Measurements from ENCODE around the gene GLO1.
"Not testable (repeated sequence)": the region's sequence is repeated elsewhere in the genome, so short reads cannot be mapped to it uniquely, and the experiment has no call there.

The GLO1 gene

GRCh38 chr6:38703949-38704590, 1.1 kb upstream of the GLO1 start:
- no peak for DNase-seq

- DNase-seq, result no peak
Observed at GRCh38 chr6:38701551-38701950, 1.4 kb downstream of the GLO1 start.

GRCh38 chr6:38699702-38700101, 3.2 kb downstream of the GLO1 start:
- not testable (repeated sequence) for DNase-seq

GRCh38 chr6:38697846-38698245, 5.1 kb downstream of the GLO1 start:
- DNase-seq, result no peak

GRCh38 chr6:38696345-38696744, 6.6 kb downstream of the GLO1 start:
- no peak for DNase-seq

- no peak for DNase-seq
Observed at GRCh38 chr6:38695933-38696332, 7.0 kb downstream of the GLO1 start.

- DNase-seq, result no peak
Observed at GRCh38 chr6:38695227-38695900, 7.6 kb downstream of the GLO1 start.

GRCh38 chr6:38688579-38689087, 14.3 kb downstream of the GLO1 start:
- DNase-seq, result no peak

GRCh38 chr6:38687549-38687948, 15.4 kb downstream of the GLO1 start:
- DNase-seq, result no peak

- DNase-seq, result no peak
Observed at GRCh38 chr6:38687043-38687353, 15.9 kb downstream of the GLO1 start.

GRCh38 chr6:38686270-38687042, 16.5 kb downstream of the GLO1 start:
- DNase-seq, result no peak

GRCh38 chr6:38684904-38685303, 18.0 kb downstream of the GLO1 start:
- no peak for DNase-seq

GRCh38 chr6:38684237-38684636, 18.7 kb downstream of the GLO1 start:
- no peak for DNase-seq

- DNase-seq, result no peak
Observed at GRCh38 chr6:38681850-38682249, 21.1 kb downstream of the GLO1 start.

- DNase-seq, result no peak
Observed at GRCh38 chr6:38679668-38680067, 23.3 kb downstream of the GLO1 start.

GRCh38 chr6:38678178-38678760, 24.7 kb downstream of the GLO1 start:
- DNase-seq, result no peak

- no peak for DNase-seq
Observed at GRCh38 chr6:38676974-38677544, 25.9 kb downstream of the GLO1 start.

GRCh38 chr6:38676236-38676973, 26.5 kb downstream of the GLO1 start:
- DNase-seq, result no peak

GRCh38 chr6:38673397-38674165, 29.4 kb downstream of the GLO1 start:
- no peak for DNase-seq

- no peak for DNase-seq
Observed at GRCh38 chr6:38671885-38672467, 31.0 kb downstream of the GLO1 start.
